Activated CD4-positive, CD25-positive, alpha-beta regulatory T cell treated with anti-CD3 and anti-CD28 coated beads, Interleukin-2, amount 50 U/mL, for 16 hours (primary cell): ENCODE data around the gene UNC13B.
"Not testable (repeated sequence)": the region's sequence is repeated elsewhere in the genome, so short reads cannot be mapped to it uniquely, and the experiment has no call there.

Source experiments
- DNase-seq: peaks from one replicate; pipeline ENCODE4 v3.0.0-alpha.2; 2020; ENCODE audit warnings: low read depth, low spot score

UNC13B gene

DNA sequence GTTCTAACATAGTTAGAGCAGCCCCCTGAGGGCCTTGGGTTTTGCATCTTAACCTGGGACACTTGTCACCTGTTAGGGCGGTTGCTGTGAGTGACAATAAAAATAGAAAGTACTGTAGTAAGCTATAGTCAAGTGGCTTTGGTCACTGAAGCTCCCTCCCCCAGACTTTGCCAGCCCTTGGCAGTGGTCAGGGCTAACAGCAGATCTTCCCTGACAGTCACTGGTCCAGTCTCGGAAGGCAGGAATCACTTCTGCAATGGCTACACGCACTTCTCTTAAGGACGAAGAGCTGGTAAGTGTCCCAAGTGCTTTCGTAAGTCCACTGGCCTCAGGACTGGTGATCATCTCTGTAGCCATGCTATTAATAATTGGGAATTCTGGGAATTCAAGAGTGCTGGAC is 213.1 kb downstream of the UNC13B start:
- no peak for DNase-seq

DNA sequence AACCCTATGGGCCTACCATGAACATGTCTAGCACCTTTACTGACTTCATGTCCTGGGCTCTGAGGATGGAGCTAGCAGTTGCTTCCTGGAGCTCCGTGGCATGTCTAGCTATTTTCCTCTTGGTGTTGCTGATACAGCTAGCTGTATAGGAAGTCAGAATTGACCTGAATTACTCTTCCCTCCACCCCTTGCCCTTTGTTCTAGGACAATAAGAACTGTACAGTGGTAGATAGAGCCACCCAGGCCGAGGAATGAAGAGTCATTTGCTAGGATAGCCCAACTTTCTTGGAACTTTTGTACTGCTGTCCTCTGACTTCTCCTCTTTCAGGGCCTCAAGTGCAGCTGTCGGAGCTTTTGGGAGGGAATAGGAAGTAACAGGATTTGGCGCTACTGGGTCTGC is 218.2 kb downstream of the UNC13B start:
- no peak for DNase-seq

DNA sequence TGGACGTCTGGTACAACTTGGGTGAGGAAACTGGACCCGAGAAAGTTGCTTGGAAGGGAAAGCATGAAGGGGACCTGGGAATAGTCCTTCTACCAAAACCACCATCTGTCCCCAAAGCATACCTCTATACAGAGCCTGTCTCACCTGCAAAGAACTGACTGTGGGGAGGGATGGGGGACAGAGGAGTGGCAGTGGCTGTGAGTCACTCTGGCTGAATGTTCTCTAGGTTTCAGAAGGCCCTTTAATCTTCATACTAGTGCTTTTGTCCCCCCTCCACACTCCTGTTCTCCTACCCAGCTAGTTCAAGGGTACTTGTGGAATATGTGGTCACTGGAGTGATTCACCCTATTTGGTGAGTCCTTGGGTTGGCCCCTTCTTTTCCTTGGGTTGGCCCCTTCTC is 218.8 kb downstream of the UNC13B start:
- no peak for DNase-seq

DNA sequence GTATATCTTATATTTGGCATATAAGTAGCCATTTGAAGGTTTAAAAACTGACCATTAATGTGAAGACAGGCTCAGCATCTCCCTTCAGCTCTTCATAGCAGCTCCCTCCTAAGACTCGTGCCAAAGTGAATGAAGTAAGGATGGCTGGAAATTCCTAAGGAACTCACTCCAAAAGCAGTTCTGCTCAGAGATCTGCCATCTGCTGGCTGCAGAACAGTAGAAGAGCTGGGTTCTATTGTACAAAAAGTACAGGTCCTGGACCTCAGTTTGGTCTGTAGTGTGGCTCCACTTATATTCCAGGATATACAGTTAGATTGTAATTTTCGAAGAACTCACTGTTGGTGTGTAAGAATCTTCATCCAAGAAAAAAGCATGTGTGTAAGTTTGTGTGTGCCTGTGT is 223.2 kb downstream of the UNC13B start:
- DNase-seq: no peak

DNA sequence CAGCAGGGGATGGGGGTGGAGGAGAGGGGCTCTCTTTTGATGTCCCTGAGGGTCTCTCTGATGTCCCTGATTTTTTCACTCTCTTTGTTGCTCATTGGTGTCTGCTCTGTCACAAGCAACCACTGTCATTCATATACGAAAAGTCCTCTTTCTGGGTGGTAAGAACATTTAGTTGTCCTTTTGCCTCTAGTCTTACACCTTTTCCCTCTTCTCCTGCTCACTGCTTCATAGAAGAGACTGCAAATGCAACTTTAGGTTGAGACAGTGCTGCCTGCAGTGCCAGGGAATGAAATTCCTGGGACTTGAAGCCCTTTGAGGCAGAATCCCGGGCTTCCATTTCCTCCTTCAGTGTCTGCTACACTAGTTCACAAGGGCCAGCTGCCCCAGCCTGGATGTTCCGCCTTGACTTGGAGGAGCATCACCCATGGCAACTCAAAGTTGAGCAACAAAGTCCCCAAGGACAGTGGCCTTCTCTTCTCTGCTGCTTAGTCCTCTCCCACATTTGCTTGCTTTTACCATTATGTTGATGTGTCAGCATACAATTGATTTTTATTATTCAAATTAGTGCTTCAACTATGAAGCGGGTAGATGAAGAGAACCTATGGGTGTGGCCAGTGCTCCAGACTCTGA is 233.4 kb downstream of the UNC13B start:
- no peak for DNase-seq

DNA sequence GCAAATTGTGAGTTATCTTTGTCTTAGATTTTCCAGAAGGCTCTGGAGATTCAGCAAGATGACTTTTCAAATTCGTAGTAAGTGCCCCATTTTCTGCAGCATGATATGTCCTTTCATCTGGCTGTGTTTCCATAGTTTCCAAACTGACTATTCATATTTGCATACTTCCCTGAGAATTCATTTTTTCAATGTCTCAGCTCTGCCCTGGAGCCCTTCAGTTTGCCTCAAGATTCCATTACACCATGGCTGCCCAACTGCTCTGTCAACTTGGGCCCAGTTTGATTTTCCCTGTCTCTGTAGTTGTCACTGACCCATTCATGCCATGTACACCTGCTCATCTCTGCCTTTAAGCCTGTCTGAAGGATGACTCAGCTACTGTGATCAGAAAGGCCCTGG is 233.9 kb downstream of the UNC13B start:
- DNase-seq: no peak

DNA sequence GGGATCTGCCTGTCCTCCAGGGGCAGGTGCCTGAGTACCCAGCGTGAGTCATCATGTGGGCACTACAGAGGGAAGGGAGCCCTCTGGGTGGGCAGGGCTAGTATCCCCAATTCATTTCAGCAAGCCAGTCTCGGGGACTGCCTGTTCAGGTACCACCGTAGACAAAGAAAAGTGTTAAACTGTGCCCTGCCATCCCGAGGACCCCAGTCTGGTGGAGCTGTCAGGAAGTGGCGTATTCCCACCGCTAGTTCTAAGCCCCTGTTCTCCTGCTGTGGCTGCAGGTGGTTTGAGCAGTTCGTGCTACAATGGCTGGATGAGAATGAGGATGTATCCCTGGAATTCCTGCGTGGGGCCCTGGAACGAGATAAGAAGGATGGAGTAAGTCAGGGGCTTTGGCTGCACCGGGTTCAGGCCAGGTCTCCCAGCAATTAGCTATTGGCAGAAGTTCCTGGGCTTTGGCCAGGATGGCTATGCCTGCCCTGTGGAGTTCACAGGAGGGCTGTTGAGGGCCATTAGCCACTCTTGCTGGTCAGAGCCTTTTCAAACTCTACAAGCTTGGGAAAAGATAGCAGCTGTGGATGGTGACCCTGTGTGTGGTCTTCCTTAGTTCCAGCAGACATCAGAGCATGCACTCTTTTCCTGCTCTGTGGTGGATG is 234.9 kb downstream of the UNC13B start:
- no peak for DNase-seq

DNA sequence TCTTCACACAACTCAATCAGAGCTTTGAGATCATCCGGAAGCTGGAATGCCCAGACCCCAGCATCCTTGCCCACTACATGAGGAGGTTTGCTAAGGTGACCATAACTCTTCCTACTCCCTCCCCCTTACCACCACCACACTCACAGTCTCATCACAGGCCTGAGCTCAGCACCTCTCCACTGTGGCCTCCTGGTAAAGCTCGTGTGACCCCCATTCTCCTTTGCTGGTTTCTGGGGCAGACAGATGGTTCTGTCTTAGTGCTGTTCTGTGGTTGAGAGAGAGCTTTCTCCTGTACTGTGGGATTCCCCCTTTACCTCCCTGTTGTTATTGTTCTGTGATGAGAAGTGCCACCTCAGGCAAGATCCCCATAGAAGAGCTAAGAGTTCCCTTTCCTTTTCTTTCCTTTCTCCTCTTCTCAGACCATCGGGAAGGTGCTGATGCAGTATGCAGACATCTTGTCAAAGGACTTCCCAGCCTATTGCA is 235.4 kb downstream of the UNC13B start:
- DNase-seq: no peak

DNA sequence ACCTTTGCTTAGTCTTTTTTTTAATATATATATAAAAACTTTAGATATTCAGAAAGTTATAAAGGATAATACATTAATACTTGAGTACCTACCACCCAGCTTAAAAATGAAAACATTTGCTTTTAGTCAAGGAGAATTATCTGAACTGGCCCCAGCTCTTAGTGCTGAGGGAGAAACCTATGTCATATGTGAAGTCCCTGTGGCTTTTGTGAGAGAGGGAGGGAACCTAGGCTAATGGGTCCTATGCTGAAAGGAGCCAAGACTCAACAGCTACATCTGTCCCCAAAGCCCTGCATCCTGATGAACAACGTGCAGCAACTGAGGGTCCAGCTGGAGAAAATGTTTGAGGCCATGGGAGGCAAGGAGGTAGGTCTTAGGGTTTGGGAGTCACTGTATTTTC is 236.1 kb downstream of the UNC13B start:
- DNase-seq: no peak

DNA sequence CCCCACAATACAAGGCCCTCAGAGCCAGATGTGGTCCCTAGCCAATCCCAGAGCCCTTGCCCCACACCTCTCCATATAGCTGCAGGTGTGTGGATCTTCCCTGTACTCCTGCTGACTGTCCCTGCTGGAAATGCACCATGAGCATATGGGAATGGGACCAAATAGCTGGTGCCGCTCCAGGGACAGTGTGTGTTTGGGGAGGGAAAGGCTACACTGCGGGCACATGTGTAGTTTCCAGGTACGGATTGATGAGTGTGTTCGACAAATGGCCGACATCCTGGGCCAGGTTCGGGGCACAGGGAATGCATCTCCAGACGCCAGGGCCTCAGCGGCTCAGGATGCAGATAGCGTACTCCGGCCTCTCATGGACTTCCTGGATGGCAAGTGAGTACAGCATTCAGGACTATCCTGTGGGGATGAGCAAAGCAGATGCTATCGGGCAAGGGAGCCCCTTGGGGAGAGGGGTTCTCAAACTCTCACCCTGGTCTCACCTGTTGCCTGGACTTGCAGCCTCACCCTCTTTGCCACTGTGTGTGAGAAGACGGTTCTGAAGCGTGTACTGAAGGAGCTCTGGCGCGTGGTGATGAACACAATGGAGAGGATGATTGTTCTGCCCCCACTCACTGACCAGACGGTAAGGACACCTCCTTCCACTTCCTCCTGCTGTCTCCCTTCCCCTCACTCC is 237.0 kb downstream of the UNC13B start:
- no peak for DNase-seq

DNA sequence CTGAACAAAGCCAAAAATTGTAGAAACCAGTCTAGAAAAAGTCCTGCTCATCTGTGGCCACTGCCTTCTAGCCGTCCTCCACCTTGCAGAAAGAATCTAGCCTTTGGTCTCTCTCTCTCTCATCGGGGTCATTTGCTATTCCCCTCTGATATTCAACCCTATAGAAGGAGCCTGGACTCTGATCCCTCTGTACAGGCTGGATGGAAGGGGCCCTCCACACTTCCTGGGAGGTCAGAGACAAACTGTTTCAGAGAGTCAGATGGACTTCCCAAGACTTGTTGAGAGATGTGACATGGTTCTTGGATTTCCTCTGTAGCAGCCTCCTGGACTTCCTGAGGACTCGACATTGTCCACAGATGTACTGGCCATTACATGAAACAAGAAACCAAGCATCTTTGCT is 243.1 kb downstream of the UNC13B start:
- no peak for DNase-seq

DNA sequence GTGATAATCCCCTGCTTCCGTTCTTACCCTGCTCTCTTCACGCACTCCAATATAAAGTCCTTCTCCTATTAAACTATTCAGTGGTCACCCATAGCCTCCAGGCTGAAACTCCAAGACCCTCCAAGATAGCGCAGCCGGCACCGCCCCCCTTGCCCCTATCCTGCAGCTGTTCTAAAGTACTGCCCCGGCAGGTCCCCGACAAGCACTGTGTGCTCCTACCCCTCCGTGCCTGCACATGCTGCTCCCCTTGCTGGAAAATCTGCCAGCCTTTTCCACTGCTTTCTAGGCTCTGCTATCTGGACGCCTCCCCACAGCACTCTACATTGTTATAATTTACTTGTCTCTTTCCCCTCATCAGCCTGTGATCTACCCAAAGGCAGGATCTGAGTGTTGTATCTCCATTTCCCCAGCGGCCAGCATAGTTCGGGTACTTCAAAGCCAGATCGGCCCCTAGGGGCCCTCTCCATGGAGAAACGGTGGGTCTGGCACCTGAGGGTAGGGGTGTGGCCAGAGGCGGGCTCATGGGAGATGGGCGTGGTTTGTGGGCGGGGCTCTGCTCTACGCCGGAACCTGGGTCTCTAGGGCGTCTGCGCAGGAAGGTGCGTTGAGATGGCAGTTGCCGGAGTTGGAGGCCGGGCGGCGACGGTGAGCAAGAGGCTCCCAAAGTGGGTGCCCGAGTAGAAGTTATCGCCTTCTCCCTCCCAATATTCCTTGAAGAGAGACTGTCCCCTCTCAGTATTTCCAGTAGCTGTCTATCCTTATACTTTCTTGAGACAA is 244.6 kb downstream of the UNC13B start:
- DNase-seq: no peak

DNA sequence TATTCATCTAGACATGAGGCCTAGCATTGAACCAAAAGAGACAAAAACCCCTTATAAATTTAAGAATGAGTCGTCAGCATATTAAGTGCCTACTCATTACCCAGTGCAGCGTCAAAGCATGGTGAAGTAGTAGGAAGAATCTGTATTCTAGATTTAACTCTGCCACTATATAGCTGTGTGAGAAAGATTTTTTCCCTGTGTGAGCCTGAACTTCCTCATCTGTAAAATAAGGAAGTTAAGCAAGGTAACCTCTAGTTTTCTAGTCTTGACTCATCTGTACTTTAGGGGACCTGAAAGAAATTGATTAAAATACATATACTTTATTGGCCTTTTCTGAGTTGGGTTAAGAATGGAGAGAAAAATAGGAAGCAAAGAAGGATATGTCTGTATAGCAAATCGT is 246.0 kb downstream of the UNC13B start:
- no peak for DNase-seq

DNA sequence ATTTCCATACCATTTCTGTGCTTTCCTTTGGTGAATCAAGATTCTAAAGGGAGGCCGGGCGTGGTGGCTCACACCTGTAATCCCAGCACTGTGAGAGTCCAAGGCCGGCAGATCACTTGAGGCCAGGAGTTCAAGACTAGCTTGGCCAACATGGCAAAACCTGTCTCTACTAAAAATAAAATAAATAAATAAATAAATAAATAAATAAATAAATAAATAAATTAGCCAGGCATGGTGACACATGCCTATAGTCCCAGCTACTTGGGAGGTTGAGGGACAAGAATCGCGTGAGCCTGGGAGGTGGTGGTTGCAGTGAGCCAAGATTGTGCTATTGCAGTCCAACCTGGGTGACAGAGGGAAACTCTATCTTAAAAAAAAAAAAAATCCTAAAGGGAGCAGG is 247.6 kb downstream of the UNC13B start:
- not testable (repeated sequence) for DNase-seq

DNA sequence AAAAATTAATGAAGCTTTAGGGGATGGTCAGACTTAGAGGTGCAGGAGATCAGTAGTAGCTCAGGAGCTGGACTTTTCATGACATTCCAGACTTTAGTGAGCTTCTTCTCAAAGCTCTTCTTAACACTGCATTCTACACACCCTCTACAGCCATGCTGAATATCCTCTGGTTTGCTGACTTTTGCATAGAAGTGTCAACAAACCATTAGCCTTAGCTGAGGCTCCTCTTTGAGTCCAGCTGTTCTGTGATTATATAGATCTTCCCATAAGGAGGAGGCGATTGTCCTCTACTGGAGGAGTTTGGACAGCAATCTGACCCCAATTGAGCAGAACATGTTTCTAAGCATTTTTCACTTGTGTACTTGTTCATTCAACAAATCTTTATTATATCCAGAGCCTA is 253.1 kb downstream of the UNC13B start:
- DNase-seq: no peak

DNA sequence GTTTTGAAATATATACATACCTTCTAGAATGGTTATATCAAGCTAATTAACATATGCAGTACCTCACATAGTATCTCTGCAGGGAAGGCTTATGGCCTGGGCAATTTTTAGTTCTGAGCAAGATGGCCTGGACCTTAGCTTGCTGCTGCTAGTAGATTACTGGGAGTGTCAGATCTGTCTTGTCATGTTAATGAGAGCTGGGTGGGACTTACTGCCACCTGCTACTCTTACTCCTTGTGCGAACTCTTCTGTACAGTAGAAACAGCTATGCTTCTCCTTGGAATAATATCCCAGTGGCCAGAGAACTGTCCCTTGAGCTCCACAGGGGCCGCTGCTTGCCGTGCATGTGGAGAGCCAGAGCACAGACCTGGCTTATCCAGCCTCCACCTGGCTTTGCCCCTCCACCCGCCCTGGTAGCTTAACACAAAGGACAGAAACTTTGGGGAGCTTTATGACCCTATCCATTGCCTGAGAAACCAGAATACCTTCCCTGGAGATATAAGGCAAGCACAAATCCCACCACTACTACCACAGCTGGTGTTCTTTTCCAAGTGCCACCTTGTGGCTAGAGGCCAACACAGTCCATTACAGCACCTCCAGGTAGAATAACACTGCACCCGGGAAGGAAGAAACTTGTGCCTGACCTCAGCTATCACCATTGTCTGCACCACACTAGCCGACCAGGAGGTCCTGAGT is 253.7 kb downstream of the UNC13B start:
- no peak for DNase-seq

DNA sequence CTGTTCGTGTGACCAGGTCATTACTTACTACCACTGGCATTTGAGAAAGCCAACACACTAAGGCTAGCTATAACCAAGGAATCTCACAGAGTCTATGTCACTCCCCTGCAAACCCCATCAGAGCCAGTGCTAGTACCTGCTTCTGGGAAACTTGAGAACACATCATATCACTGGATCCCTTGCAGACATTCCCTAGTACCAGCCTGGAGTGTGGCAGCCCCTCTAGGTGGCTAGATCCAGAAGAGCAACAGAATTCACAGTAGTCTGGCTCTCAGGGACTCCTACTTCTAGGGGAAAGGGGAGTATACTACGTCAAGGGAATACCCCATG is 254.3 kb downstream of the UNC13B start:
- DNase-seq: no peak

DNA sequence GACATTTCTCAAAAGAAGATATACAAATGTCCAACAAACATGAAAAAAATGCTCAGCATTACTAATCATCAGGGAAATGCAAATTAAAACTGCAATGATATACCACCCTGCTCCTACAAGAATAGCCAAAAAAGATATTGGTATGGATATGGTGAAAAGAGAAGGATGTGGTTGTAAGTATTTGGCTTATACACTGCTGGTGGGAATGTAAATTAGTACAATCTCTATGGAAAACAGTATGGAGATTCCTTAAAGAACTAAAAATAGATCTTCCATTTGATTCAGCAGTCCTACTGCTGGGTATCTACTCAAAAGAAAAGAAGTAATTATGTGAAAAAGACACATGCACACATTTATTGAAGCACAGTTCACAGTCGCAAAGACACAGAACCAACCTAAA is 260.5 kb downstream of the UNC13B start:
- DNase-seq: no peak

DNA sequence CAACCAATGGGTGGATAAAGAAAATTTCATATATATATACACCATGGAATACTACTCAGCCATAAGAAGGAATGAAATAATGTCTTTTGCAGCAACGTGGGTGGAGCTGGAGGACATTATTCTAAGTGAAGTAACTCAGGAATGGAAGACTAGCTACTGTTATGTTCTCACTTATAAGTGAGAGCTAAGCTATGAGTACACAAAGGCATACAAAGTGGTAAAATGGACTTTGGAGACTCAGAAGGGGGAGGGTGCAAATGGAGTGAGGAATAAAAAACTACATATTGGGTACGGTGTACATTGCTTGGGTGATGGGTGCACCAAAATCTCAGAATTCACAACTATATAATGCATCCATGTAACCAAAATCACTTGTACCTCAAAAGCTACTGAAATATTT is 260.9 kb downstream of the UNC13B start:
- no peak for DNase-seq

DNA sequence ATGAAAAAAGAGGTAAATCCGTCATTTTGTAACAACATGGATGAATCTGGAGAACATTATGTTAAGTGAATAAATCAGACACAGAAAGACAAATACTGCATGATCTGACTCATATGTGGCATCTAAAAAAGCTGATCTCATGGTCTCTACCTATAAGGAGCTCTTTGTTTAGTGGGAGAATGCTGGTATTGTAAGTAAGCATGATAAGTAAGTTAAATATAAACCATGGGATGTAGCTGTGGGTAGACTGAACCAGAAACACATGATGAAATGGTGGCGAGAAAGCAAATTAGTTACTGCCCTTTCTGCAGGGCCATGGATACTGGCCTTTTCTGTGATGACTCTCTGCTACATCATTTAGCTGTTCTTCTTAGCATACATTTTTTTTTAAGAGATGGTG is 261.7 kb downstream of the UNC13B start:
- DNase-seq: no peak

DNA sequence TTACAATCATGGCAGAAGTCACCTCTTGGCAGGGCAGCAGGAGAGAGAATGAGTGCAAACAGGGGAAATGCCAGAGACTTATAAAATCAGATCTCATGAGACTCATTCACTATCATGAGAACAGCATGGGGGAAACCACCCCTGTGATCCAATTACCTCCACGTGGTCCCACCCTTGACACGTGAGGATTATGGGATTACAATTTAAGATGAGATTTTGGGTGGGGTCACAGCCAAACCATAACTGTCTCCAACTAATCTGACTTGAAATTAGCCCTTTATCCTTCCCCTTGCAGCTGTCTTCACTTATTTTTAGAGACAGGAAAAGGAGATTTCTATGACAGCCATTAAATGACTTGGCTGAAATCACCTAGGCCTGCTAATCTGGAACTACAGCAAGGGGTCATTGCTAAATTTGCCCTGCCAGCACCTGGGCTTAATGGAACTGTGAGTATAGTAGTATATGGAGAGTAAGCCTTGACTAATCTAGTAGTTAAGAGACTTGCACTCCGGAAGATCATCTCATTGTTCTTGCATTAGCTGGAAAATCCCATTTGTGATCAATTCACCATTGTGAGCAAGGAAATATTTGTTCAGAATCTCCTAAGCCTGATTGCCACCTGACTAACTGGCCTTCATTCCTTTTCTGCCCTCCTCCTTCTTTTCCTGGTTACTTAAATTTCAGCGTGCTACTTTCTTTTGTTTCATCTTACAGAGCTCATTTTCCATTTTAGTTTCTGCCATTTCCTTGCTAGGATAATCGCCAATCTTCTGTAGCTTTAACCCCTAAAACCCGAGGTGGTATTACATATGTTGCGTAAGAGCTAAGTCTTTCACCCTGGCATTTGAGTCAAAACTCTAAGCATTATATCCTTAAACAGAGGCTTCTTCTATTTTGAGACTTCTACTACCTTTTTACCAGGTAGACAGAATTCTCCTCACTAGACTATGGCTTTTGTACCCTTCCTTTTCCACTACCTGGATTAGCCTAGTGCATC is 262.8 kb downstream of the UNC13B start:
- DNase-seq: no peak
